ENCODE data around the gene ARHGAP12. TPM values are rescaled to one million over a fixed set of nuclear protein-coding genes. Genes with fewer than 3 reads are reported as not detected.

Gene ARHGAP12
- total RNA-seq, 1 donor from 2014 or later = 29.8 TPM

DNA sequence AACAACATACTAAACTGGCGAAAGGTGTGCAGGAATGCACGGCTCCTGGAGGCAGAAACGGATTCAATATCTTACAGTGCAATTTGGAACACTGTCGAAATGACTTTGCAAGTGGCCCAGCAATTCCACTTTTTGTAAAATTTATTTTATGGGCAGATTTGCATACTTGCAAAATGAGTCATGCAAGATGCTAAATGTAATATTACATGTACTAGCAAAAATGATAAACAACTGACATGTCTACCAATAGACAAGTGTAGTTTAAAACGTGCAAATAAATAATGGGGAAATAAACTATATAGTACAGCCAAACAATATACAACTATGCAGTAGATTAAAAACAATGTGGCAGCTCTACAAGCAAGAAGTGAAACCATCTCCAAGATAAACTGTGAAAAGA, 97.7 kb downstream of the ARHGAP12 start:
- H3K4me1 ChIP-seq = no peaks in the 10 kb centered on the region
- intact Hi-C loops (cut with DNase I) = no loop called here
- H3K27ac ChIP-seq = no peak overlapping the region
- H3K9me3 ChIP-seq = no peaks in the 10 kb centered on the region
- H3K36me3 ChIP-seq = peaks cover 2% of the 10 kb centered on the region
- ATAC-seq (no peak), DNase-seq (no peak)
- TF ChIP-seq, protein P1, sequence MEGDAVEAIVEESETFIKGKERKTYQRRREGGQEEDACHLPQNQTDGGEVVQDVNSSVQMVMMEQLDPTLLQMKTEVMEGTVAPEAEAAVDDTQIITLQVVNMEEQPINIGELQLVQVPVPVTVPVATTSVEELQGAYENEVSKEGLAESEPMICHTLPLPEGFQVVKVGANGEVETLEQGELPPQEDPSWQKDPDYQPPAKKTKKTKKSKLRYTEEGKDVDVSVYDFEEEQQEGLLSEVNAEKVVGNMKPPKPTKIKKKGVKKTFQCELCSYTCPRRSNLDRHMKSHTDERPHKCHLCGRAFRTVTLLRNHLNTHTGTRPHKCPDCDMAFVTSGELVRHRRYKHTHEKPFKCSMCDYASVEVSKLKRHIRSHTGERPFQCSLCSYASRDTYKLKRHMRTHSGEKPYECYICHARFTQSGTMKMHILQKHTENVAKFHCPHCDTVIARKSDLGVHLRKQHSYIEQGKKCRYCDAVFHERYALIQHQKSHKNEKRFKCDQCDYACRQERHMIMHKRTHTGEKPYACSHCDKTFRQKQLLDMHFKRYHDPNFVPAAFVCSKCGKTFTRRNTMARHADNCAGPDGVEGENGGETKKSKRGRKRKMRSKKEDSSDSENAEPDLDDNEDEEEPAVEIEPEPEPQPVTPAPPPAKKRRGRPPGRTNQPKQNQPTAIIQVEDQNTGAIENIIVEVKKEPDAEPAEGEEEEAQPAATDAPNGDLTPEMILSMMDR (IDR thresholded peaks at IDR 0.05) = no peak
- no peaks in the 10 kb centered on the region for H3K27me3 ChIP-seq (ENCODE audit: low read depth)
- H3K4me3 ChIP-seq = no peak overlapping the region

DNA sequence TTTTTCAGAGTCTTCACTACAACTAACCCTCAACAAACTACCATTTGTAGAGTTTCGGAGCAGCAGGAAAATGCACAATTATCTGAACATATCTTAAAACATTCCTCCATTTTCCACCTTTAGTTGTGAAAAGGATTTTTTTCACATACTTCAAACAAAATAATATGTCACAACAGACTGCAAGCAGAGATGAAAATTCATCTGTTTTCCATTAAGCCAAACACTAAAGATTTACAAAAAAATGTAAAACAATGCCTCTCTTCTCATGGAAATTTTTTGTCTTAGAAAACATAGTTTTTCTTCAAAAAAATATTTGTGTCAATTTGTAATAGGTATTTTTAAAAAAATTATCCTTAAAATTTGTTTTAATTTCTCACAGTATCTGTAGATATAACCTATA, 98.9 kb downstream of the ARHGAP12 start:
- no peaks in the 10 kb centered on the region for H3K27me3 ChIP-seq (ENCODE audit: low read depth)
- intact Hi-C loops (cut with DNase I) = no loop called here
- H3K4me1 ChIP-seq = no peaks in the 10 kb centered on the region
- ATAC-seq (no peak), DNase-seq (no peak)
- no peak overlapping the region for H3K27ac ChIP-seq
- H3K4me3 ChIP-seq = no peak overlapping the region
- no peaks in the 10 kb centered on the region for H3K9me3 ChIP-seq
- peaks cover 12% of the 10 kb centered on the region for H3K36me3 ChIP-seq
- TF ChIP-seq, protein P1 (IDR thresholded peaks at IDR 0.05) = no peak

DNA sequence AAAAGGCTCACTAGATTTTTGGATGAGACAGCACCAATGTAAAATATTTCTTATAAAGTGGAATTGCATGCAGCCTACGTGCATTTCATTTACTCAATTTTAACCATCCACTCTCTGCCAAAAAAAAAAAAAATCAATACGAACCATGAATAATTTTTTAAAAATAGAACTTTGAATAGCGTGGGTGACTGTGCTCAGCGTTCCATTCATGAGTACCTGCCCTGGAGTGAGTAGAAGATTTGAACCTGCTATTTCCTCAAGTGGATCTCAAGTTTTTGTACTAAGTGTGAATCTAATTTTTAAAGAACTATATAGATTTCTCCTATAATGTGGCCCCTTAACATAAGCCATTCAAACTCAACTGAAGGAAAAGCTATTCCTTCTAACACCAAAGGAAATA, 105.3 kb downstream of the ARHGAP12 start:
- TF ChIP-seq, protein P1 (IDR thresholded peaks at IDR 0.05) = no peak
- ATAC-seq = no peak
- H3K36me3 ChIP-seq = peaks cover 26% of the 10 kb centered on the region
- intact Hi-C loops (cut with DNase I) = no loop called here
- H3K9me3 ChIP-seq = no peaks in the 10 kb centered on the region
- no peak overlapping the region for H3K4me3 ChIP-seq
- no peak for DNase-seq
- H3K27me3 ChIP-seq (ENCODE audit: low read depth) = no peaks in the 10 kb centered on the region
- no peaks in the 10 kb centered on the region for H3K4me1 ChIP-seq
- no peak overlapping the region for H3K27ac ChIP-seq

DNA sequence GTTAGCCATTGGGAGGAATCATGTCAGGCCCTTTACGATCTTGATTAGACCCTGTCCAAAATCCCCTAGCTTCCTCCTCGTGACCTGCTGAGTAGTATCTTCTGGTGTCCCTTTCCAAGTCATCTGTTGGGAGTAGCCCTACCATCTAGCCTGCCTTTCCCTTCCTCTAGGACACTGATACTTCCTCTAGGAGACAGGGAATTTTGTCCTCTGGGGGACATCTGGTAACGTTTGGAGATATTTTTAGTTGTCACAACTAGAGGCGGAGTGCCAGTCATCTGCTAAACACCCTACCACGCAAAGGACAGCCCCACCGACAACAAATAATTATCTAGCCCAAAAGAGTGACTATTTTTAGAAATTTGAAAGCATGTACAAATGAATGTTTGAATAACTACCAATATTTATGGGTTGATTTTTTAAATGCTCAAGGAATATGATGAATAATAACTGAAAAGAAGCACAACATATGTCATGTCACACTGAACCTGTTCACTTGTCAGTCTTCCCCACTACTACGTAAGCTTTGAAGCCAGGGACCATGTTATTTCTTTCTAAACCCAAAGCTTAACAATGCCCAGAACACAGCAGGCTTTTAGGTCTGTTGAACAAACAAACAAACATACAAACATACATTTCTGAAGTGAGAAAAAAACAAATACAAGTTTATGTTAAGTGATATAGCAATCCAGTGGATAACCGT, 105.9 kb downstream of the ARHGAP12 start:
- DNase-seq = no peak
- no peak overlapping the region for H3K27ac ChIP-seq
- intact Hi-C loops (cut with DNase I) = no loop called here
- TF ChIP-seq, protein P1 (IDR thresholded peaks at IDR 0.05) = no peak
- no peak for ATAC-seq
- no peaks in the 10 kb centered on the region for H3K4me1 ChIP-seq
- H3K9me3 ChIP-seq = no peaks in the 10 kb centered on the region
- H3K27me3 ChIP-seq (ENCODE audit: low read depth) = no peaks in the 10 kb centered on the region
- H3K36me3 ChIP-seq = peaks cover 27% of the 10 kb centered on the region
- H3K4me3 ChIP-seq = no peak overlapping the region

DNA sequence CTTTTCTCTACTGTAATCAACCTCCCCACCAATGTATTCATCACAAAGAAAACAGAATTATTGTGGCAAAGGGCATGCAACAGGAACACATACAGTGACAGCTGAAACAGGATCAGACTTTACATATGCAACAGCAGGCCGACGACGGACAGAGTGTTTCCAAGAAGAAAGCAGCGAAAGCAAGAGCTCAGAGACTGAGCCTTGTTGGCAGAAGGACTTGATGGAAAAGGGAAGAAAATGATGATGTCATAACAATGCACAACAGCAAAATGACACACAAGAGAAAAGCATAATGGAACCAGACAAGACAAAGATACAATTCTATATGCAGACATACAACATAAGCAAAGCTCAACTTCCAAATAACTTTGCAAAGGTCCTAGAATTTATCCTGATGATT, 106.5 kb downstream of the ARHGAP12 start:
- no peak overlapping the region for H3K27ac ChIP-seq
- DNase-seq (no peak), ATAC-seq (no peak)
- H3K27me3 ChIP-seq (ENCODE audit: low read depth) = no peaks in the 10 kb centered on the region
- intact Hi-C loops (cut with DNase I) = no loop called here
- H3K36me3 ChIP-seq = peaks cover 33% of the 10 kb centered on the region
- TF ChIP-seq, protein P1 (IDR thresholded peaks at IDR 0.05) = no peak
- H3K4me1 ChIP-seq = no peaks in the 10 kb centered on the region
- no peaks in the 10 kb centered on the region for H3K9me3 ChIP-seq
- no peak overlapping the region for H3K4me3 ChIP-seq
